Smooth muscle cell (in vitro differentiated cells): ENCODE measurements around the gene HOXA3. TPM values are rescaled to one million over a fixed set of nuclear protein-coding genes. Genes with fewer than 3 reads are reported as not detected.

Source experiments
- DNase-seq: peaks from one replicate; lab custom pipeline; 2025; ENCODE audit not compliant: unreplicated experiment; lab: John Stamatoyannopoulos, UW
- H2AFZ ChIP-seq: fragments of 200-600 bp; sonication (generic); 2 replicates; pipeline ENCODE4 v1.6.0; 2016; ENCODE audit warnings: antibody characterized with exemption, low read depth, mild to moderate bottlenecking
- H3F3A ChIP-seq: fragments of 200-600 bp; sonication (generic); 2 replicates; pipeline ENCODE4 v1.6.0; 2017; ENCODE audit warnings: antibody characterized with exemption, low read depth
- H3K27ac ChIP-seq: fragments of 200-600 bp; sonication (generic); 2 replicates; pipeline ENCODE4 v1.5.1; 2016; ENCODE audit warnings: low read depth, mild to moderate bottlenecking
- H3K27me3 ChIP-seq: fragments of 200-600 bp; sonication (generic); 2 replicates; pipeline ENCODE4 v1.6.1; 2016; ENCODE audit warnings: low read depth, mild to moderate bottlenecking
- H3K36me3 ChIP-seq: fragments of 200-600 bp; sonication (generic); 2 replicates; pipeline ENCODE4 v1.5.1; 2016; ENCODE audit warnings: low read depth
- H3K4me1 ChIP-seq: fragments of 200-600 bp; sonication (generic); 2 replicates; pipeline ENCODE4 v1.5.1; 2016; ENCODE audit warnings: low read depth
- H3K4me2 ChIP-seq: fragments of 200-600 bp; sonication (generic); 2 replicates; pipeline ENCODE4 v1.6.0; 2016; ENCODE audit warnings: mild to moderate bottlenecking
- H3K4me3 ChIP-seq: fragments of 200-600 bp; sonication (generic); 2 replicates; pipeline ENCODE4 v1.5.1; 2016; ENCODE audit warnings: mild to moderate bottlenecking
- H3K79me2 ChIP-seq: fragments of 200-600 bp; sonication (generic); 2 replicates; pipeline ENCODE4 v1.6.0; 2016; ENCODE audit warnings: low read depth, mild to moderate bottlenecking
- H3K9ac ChIP-seq: fragments of 200-600 bp; sonication (generic); 2 replicates; pipeline ENCODE4 v1.6.0; 2016; ENCODE audit warnings: low read depth
- H3K9me3 ChIP-seq: fragments of 200-600 bp; sonication (generic); replicated peaks from 2 replicates; pipeline ENCODE4 v1.5.1; 2016; ENCODE audit warnings: low read depth
- H4K20me1 ChIP-seq: fragments of 200-600 bp; sonication (generic); 2 replicates; pipeline ENCODE4 v1.6.0; 2016; ENCODE audit warnings: low read depth
- WGBS: methylation state at CpG from one replicate; pipeline ENCODE4 v1.1.7; 2016; ENCODE audit warnings: low lambda C conversion rate; 5-methylcytosine and 5-hydroxymethylcytosine counted together
- polyA plus RNA-seq: library from polyadenylated mRNA; unstranded; fragments of >200 nt; fragmentation: Nextera tagmentation; extraction: Ambion mirVana; gene quantifications from 2 replicates; pipeline ENCODE4 v1.2.1, GENCODE V29; 2016
- total RNA-seq: library from RNA; depleted of rRNA; stranded (reverse); fragments of >200 nt; gene quantifications from 2 replicates; pipeline ENCODE4 v1.2.3, GENCODE V29; 2014
- TF ChIP-seq, protein P1 (sequence below): fragments of 200-600 bp; sonication (generic); IDR thresholded peaks from 2 replicates; pipeline ENCODE4 v1.5.1; 2017; ENCODE audit warnings: borderline replicate concordance, mild to moderate bottlenecking, antibody characterized with exemption; ENCODE audit not compliant: insufficient read depth, poor library complexity, severe bottlenecking

HOXA3 gene
- total and polyA plus RNA-seq, 2 experiments from 2014 or later, result 0.13 to 0.31 TPM

DNA sequence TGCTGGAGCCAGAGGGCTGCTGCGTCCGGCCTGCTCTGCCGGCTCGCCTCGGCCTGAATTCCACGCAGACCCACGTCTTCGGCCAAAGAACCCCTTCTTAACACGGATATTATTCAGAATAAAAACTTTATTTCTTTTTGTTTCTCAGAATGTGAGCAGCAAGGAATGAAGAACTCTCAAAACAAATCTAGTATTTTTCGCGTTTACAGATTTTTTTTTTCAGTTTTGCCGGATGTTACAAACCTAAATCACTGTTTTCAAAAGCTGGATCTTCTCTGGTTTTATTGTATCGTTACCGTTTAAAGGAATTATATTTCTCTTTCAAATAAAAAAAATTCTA, 45.5 kb downstream of the HOXA3 start:
- no peaks in the 10 kb centered on the region for H3K79me2 ChIP-seq
- H3K4me1 ChIP-seq, result peaks cover 11% of the 10 kb centered on the region
- DNase-seq, result no peak
- WGBS, result 6% methylated on average over 14 of the region's 14 CpGs
- peak overlapping the region; percentile 64 for H3K4me2 ChIP-seq
- H3K27ac ChIP-seq, result no peak overlapping the region
- H3F3A ChIP-seq, result no peaks in the 10 kb centered on the region
- H3K27me3 ChIP-seq, result peaks cover 100% of the 10 kb centered on the region
- H3K4me3 ChIP-seq, result no peak overlapping the region
- no peaks in the 10 kb centered on the region for H3K36me3 ChIP-seq
- peaks cover 12% of the 10 kb centered on the region for H4K20me1 ChIP-seq
- no peak overlapping the region for H3K9ac ChIP-seq
- H3K9me3 ChIP-seq, result no peaks in the 10 kb centered on the region
- no peak overlapping the region for H2AFZ ChIP-seq
- TF ChIP-seq, protein P1, sequence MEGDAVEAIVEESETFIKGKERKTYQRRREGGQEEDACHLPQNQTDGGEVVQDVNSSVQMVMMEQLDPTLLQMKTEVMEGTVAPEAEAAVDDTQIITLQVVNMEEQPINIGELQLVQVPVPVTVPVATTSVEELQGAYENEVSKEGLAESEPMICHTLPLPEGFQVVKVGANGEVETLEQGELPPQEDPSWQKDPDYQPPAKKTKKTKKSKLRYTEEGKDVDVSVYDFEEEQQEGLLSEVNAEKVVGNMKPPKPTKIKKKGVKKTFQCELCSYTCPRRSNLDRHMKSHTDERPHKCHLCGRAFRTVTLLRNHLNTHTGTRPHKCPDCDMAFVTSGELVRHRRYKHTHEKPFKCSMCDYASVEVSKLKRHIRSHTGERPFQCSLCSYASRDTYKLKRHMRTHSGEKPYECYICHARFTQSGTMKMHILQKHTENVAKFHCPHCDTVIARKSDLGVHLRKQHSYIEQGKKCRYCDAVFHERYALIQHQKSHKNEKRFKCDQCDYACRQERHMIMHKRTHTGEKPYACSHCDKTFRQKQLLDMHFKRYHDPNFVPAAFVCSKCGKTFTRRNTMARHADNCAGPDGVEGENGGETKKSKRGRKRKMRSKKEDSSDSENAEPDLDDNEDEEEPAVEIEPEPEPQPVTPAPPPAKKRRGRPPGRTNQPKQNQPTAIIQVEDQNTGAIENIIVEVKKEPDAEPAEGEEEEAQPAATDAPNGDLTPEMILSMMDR, result no peak

DNA sequence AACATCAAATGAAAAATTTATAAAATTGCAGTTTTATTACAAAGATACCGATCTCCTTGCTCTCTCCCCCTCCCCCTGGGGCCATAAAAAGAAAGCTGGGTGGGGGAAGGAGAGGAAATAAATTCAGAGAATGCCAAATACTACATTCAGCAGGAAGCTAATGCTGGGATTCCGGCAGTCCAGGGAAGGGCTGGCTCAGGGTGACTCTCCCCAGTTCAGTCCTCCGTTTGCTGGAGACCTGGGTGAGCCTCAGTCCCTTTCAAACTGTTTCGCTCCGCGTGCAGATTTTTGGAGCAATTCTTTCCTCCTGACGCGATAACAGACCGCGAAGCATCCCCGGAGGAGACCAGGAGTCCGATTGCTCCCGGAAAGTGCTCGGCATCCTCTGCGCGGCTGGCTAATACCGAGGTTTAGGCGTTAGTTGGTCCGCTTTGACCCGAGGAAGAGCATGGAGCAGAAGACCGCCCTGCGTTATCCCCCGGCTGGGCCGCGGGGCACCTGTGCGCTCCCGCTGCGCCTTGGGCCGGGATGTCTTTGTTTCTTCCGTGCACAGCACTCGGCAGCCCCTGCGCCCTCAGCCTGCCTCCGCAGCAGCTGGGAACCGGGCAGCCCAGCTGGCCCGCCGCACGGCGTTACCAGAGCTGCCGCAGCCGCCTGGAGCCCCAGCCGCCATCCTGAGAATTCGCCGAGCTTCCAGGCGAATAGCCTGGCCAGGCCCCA, 46.0 kb downstream of the HOXA3 start:
- H2AFZ ChIP-seq, result no peak overlapping the region
- H3K27me3 ChIP-seq, result peaks cover 100% of the 10 kb centered on the region
- no peaks in the 10 kb centered on the region for H3F3A ChIP-seq
- H3K4me3 ChIP-seq, result no peak overlapping the region
- DNase-seq, result no peak
- H3K79me2 ChIP-seq, result no peaks in the 10 kb centered on the region
- H3K4me2 ChIP-seq, result peak overlapping the region; percentile 64
- 2% methylated on average over 44 of the region's 44 CpGs for WGBS
- no peak overlapping the region for H3K9ac ChIP-seq
- peaks cover 12% of the 10 kb centered on the region for H3K4me1 ChIP-seq
- no peaks in the 10 kb centered on the region for H3K9me3 ChIP-seq
- TF ChIP-seq, protein P1, result no peak
- no peaks in the 10 kb centered on the region for H3K36me3 ChIP-seq
- H4K20me1 ChIP-seq, result peaks cover 12% of the 10 kb centered on the region
- H3K27ac ChIP-seq, result no peak overlapping the region

DNA sequence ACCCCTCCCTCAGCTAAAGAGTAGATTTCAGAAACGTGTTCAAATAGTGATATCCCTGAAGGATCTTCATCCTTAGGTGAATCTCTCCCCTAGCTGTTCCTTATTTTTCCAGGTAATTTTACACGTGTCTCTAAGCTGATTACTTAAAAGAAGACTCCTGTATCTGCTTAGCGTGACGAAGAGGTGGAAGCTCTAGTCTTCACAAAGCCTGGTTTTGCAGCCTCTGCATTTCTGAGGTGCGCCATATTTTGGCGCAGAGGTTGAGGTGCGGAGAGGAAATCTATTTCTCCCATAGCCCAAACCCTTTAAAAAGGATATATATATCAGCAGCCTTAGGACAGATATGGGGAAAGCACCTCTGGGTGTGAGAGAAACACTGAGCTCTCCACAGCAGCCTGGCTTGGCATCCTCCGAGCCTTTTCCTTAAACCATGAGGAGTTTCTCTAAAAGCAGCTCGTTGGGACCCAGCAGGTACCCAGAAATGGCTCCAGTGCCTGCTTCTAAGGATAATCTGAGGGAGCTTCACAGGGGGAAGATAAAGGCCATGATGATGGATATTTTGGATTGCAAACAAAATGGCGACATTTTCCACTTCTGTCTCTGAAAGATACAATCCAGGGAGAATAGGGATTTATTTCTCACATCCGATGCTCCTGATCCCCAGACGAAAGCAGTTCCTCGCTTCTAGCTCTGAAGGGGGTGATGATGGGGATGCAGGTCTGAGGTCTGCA, 46.9 kb downstream of the HOXA3 start:
- 18% methylated on average over 13 of the region's 13 CpGs for WGBS
- Histone ChIP-seq H3K36me3 (no peaks in the 10 kb centered on the region), H3K4me3 (no peak overlapping the region), H3K79me2 (no peaks in the 10 kb centered on the region), H2AFZ (no peak overlapping the region), H3K27me3 (peaks cover 100% of the 10 kb centered on the region), H3K4me2 (no peak overlapping the region), H3K9me3 (no peaks in the 10 kb centered on the region), H3F3A (no peaks in the 10 kb centered on the region), H3K9ac (no peak overlapping the region), H3K27ac (no peak overlapping the region), H3K4me1 (peaks cover 9% of the 10 kb centered on the region), H4K20me1 (peaks cover 6% of the 10 kb centered on the region)
- TF ChIP-seq, protein P1, result no peak
- no peak for DNase-seq
